Mesothelial cell of epicardium (in vitro differentiated cells): ENCODE measurements around the gene PROK2. TPM values are rescaled to one million over a fixed set of nuclear protein-coding genes. Genes with fewer than 3 reads are reported as not detected.

Experiments
- DNase-seq, 2 experiments: peaks; one replicate each; pipeline ENCODE4 v3.0.0; 2021; ENCODE audit warnings: low spot score in 2 of 2; ENCODE audit not compliant: unreplicated experiment in 2 of 2
- H3K27ac Mint-ChIP-seq: 2 replicates; pipeline ENCODE4 v1.8.0; 2021; ENCODE audit warnings: mixed read lengths
- H3K27me3 Mint-ChIP-seq: 2 replicates; pipeline ENCODE4 v1.8.0; 2021; ENCODE audit warnings: low read depth, mixed read lengths
- H3K36me3 Mint-ChIP-seq: 2 replicates; pipeline ENCODE4 v1.8.0; 2021; ENCODE audit warnings: mixed read lengths
- H3K4me1 Mint-ChIP-seq: 2 replicates; pipeline ENCODE4 v1.8.0; 2021; ENCODE audit warnings: mixed read lengths
- H3K4me3 Mint-ChIP-seq: 2 replicates; pipeline ENCODE4 v1.8.0; 2021; ENCODE audit warnings: mild to moderate bottlenecking, moderate library complexity, mixed read lengths
- H3K9me3 Mint-ChIP-seq: 2 replicates; pipeline ENCODE4 v1.8.0; 2021; ENCODE audit warnings: mixed read lengths
- total RNA-seq: library from RNA; stranded (reverse); gene quantifications from 3 replicates; pipeline ENCODE4 v1.2.1, GENCODE V29; 2021
- TF ChIP-seq, protein P1 (sequence below): fragments of 200-600 bp; sonication (generic); IDR thresholded peaks from one replicate; pipeline ENCODE4 v1.5.0; 2021; ENCODE audit warnings: antibody characterized with exemption; ENCODE audit not compliant: unreplicated experiment

PROK2 gene
- total RNA-seq, 1 donor from 2014 or later: not detected

DNA sequence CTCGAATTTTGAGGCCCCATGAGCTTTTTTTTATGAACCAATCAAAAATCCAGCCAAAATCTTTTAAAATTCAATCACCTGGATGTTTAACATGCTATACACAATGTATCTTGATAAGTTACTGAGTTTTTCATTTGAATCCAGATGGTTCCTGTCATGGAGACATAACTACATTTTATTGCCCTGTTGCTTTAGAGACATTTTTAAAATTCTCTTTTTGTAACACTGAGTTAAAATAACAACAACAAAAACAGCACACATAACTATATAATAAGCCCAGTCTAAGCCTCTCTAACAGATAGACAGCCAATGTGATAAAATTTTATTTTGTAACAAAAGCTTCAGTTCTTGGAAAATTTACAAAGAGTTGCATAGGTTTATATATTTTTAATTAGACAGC, 1.8 kb downstream of the PROK2 start:
- H3K9me3 Mint-ChIP-seq: no peaks in the 10 kb centered on the region

DNA sequence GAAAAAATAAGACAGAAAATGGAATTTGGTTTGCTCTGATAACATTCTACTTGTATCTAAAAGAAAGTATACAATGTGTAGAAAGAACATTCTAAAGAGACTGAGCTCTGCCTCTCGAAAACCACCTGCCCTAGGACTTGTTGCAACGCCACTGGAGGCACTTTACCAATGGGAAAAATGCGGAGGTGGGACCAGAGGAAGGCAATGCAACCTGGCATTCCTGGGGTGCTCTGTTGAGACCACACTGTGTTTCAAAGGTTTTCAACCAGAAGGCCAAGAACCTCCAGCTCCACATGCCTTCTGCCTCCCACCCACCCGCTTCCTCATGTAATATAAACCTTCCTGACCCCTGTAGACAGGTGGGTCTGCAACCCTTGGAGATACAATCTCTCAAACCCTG, 4.5 kb downstream of the PROK2 start:
- H3K9me3 Mint-ChIP-seq: no peaks in the 10 kb centered on the region
- H3K4me1 Mint-ChIP-seq: peaks cover 6% of the 10 kb centered on the region
- no peak overlapping the region for H3K27ac Mint-ChIP-seq
- no peak overlapping the region for H3K4me3 Mint-ChIP-seq
- peaks cover 67% of the 10 kb centered on the region for H3K27me3 Mint-ChIP-seq
- TF ChIP-seq, protein P1, sequence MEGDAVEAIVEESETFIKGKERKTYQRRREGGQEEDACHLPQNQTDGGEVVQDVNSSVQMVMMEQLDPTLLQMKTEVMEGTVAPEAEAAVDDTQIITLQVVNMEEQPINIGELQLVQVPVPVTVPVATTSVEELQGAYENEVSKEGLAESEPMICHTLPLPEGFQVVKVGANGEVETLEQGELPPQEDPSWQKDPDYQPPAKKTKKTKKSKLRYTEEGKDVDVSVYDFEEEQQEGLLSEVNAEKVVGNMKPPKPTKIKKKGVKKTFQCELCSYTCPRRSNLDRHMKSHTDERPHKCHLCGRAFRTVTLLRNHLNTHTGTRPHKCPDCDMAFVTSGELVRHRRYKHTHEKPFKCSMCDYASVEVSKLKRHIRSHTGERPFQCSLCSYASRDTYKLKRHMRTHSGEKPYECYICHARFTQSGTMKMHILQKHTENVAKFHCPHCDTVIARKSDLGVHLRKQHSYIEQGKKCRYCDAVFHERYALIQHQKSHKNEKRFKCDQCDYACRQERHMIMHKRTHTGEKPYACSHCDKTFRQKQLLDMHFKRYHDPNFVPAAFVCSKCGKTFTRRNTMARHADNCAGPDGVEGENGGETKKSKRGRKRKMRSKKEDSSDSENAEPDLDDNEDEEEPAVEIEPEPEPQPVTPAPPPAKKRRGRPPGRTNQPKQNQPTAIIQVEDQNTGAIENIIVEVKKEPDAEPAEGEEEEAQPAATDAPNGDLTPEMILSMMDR: no peak
- H3K36me3 Mint-ChIP-seq: no peaks in the 10 kb centered on the region
- DNase-seq: no peak

More for the DNA sequence above, 1.8 kb downstream of the PROK2 start:
- Mint-ChIP-seq H3K4me1 (peaks cover 13% of the 10 kb centered on the region), H3K36me3 (no peaks in the 10 kb centered on the region), H3K27ac (no peak overlapping the region), H3K4me3 (no peak overlapping the region), H3K27me3 (peaks cover 94% of the 10 kb centered on the region)
- DNase-seq: no peak
- TF ChIP-seq, protein P1: no peak

DNA sequence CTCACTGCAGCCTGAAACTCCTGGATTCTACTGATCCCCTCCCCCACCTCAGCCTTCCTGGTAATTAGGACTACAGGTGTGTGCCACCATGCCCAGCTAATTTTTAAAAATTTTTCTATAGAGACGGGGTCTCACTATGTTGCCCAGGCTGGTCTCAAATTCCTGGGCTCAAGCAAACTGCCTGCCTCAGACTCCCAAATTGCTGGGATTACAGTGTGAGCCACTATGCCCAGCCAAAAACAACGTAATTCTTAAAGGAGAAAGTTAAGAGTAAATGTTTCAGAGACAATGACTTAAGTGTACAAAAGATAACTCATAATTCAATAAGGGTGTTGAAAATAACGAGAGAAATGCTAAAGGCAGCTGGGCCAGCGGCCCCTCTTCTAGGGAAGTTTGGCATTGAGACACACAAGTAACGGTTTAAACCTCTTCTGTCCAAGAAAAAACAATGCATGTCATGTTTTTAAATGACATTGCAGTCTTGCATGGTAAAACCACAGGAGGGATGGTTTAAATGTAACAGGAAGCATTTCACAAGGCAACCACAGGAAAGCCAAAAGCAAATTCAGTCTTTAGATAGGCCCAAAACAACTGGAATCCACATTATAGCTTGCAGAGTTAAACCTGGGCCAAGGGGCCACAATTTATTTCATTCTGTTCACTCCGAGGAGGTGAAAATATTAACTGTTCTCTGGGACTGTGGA, 5.1 kb downstream of the PROK2 start:
- Mint-ChIP-seq H3K27me3 (peaks cover 64% of the 10 kb centered on the region), H3K4me1 (peaks cover 3% of the 10 kb centered on the region), H3K9me3 (no peaks in the 10 kb centered on the region), H3K4me3 (no peak overlapping the region), H3K27ac (no peak overlapping the region), H3K36me3 (no peaks in the 10 kb centered on the region)
- TF ChIP-seq, protein P1: no peak
- no peak for DNase-seq

DNA sequence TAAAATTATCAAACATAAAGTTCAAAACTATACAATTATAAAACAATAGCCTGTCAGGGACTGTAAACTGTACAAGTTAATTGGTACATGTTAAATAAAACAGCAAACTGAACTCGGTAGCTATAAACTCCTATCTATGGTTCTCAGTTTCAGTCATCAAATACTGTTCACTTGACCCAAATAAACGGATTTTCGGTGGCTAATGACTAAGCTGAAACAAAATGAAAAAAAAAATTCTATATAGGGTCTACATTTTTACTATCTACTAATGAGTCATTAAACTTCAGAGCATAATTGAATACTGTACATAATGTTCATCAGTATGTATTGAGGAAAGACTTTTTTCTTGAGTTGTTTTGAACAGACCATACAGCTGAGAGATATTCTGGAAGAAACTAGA, 6.6 kb downstream of the PROK2 start:
- no peaks in the 10 kb centered on the region for H3K9me3 Mint-ChIP-seq
- no peaks in the 10 kb centered on the region for H3K36me3 Mint-ChIP-seq
- H3K27me3 Mint-ChIP-seq: peaks cover 50% of the 10 kb centered on the region
- H3K4me3 Mint-ChIP-seq: no peak overlapping the region
- H3K4me1 Mint-ChIP-seq: no peaks in the 10 kb centered on the region
- TF ChIP-seq, protein P1: no peak
- H3K27ac Mint-ChIP-seq: no peak overlapping the region
- no peak for DNase-seq

DNA sequence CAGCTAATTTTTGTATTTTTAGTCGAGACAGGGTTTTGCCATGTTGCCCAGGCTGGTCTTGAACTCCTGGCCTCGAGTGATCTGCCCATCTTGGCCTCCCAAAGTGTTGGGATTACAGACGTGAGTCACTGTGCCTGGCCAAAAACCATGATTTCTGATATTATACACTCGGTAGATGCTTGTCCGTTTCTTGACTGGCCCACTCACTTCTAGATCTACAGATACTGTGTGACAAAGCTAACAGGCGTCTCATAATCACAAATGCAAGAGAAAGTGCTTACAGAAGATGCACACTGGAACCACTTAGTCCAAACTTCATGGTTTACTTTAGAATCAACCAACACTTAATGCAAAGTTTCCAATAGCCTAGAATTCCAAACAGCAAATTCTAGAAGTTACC, 8.4 kb downstream of the PROK2 start:
- TF ChIP-seq, protein P1: no peak

More for the DNA sequence above, 8.4 kb downstream of the PROK2 start:
- no peaks in the 10 kb centered on the region for H3K36me3 Mint-ChIP-seq
- H3K27ac Mint-ChIP-seq: no peak overlapping the region
- no peaks in the 10 kb centered on the region for H3K4me1 Mint-ChIP-seq
- H3K9me3 Mint-ChIP-seq: no peaks in the 10 kb centered on the region
- DNase-seq: no peak
- H3K4me3 Mint-ChIP-seq: no peak overlapping the region
- H3K27me3 Mint-ChIP-seq: peaks cover 41% of the 10 kb centered on the region
